Gastroesophageal sphincter (tissue), 4 donors: ENCODE data around the gene KIAA0825. TPM values are rescaled to one million over a fixed set of nuclear protein-coding genes. Genes with fewer than 3 reads are reported as not detected.

Source experiments
- ATAC-seq: fragments of 150-250 bp; one replicate; pipeline ENCODE4 v1.9.1; 2016; ENCODE audit warnings: mild to moderate bottlenecking, moderate library complexity
- H3K27ac ChIP-seq, 4 donors: fragments of 200-600 bp; sonication (generic) in 3 of 4; 1 replicate in 3 of 4; 2 replicates in 1 of 4; pipeline ENCODE4 v1.5.1; 2016 to 2019
- H3K27me3 ChIP-seq: fragments of 200-600 bp; sonication (generic); one replicate; pipeline ENCODE4 v1.5.1; 2019
- H3K36me3 ChIP-seq, 2 donors: fragments of 200-600 bp; sonication (generic); one replicate each; pipeline ENCODE4 v1.5.1; 2019; ENCODE audit warnings: control low read depth in 1 of 2
- H3K4me1 ChIP-seq, 3 donors: fragments of 200-600 bp; sonication (generic); 1 replicate in 2 of 3; 2 replicates in 1 of 3; pipeline ENCODE4 v1.5.1; 2016 to 2019; ENCODE audit warnings: control low read depth in 2 of 3
- H3K4me3 ChIP-seq, 2 donors: fragments of 200-600 bp; sonication (generic); one replicate each; pipeline ENCODE4 v1.5.1; 2019; ENCODE audit warnings: mild to moderate bottlenecking in 1 of 2, moderate library complexity in 1 of 2
- H3K9me3 ChIP-seq, 3 donors: fragments of 200-600 bp; sonication (generic); one replicate each; pipeline ENCODE4 v1.5.1; 2017 to 2019; ENCODE audit warnings: control low read depth in 2 of 3
- EP300 ChIP-seq: sonication (generic); formaldehyde crosslinking; IDR thresholded peaks from one replicate; pipeline ENCODE4 v1.6.1; 2017; ENCODE audit warnings: antibody characterized with exemption, mild to moderate bottlenecking
- POLR2A ChIP-seq, 2 donors: fragments of 450-650 bp; IDR thresholded peaks; one replicate each; pipeline ENCODE4 v1.6.1; 2017; ENCODE audit warnings: antibody characterized with exemption in 2 of 2, mild to moderate bottlenecking in 2 of 2, moderate library complexity in 1 of 2
- POLR2AphosphoS5 ChIP-seq: sonication (generic); formaldehyde crosslinking; IDR thresholded peaks from one replicate; pipeline ENCODE4 v1.6.1; 2017; ENCODE audit warnings: antibody characterized with exemption
- WGBS, 2 donors: methylation state at CpG; one replicate each; pipeline ENCODE4 v1.1.5; 2018; ENCODE audit warnings: low coverage in 1 of 2; 5-methylcytosine and 5-hydroxymethylcytosine counted together
- total RNA-seq, 4 donors: library from RNA; depleted of rRNA; stranded (reverse); fragments of >200 nt; gene quantifications; one replicate each; pipeline ENCODE4 v1.1.0, GENCODE V29; 2016
- TF ChIP-seq, protein P1 (sequence below), 4 experiments: fragments of 200-600 bp in 2 of 4; fragments of 450-650 bp in 2 of 4; sonication (generic) in 1 of 4; IDR thresholded peaks; one replicate each; pipeline ENCODE4 v1.5.1; 2017 to 2019; ENCODE audit warnings: antibody characterized with exemption in 4 of 4, mild to moderate bottlenecking in 2 of 4, moderate library complexity in 2 of 4

The KIAA0825 gene
- total RNA-seq, 4 donors from 2014 or later: 3.0 to 7.9 (median 4.8) TPM

DNA sequence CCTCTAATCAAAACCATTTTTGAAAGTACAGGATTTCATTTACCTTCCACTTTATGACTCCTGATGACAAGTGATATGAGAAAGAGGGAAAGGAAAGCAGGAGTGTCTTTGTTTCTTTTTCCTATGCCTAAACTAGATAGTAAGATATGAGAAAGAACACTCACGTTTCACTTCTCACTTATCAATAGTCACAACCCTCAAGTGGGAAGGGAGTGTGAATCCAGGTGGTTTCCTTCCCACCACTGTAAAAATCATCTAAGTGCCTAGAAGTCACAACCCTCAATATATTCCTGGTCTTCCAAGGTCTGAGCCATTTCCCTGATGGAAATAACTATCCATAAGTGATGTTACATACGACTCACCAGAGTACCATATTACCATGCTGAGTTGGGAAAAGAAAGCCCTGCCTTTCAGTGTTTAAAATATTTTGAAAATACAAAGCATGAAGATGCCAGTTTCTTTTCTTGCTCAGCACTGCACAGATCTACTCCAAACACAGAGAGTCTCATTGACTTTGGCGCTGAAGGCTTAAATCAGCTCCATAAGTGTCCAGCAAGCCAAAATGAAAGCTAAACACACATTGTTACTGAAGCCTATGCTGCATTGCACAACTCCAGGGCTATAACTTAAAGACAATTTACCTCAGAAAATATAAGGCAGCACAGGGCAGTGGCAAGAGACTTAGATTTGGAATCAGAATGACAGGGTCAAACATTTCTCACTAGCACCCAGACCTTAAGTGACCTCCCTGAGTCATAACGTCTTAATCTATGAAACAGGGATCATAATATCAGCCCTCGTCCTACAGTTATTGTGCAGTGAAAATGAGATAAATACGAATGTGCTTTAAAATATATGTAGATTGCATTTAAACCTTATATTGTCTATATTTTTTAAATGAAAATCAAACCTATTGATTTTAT lies 301.2 kb downstream of the KIAA0825 start:
- Histone ChIP-seq H3K36me3 (no peaks in the 10 kb centered on the region), H3K4me1 (no peaks in the 10 kb centered on the region), H3K27ac (no peak overlapping the region), H3K4me3 (no peak overlapping the region), H3K9me3 (no peaks in the 10 kb centered on the region), H3K27me3 (no peaks in the 10 kb centered on the region)
- WGBS, 2 donors: 71 to 74% methylated on average over 5 to 6 of the region's 6 CpGs
- ATAC-seq: no peak
- TF ChIP-seq EP300: no peak
- TF ChIP-seq POLR2AphosphoS5: no peak
- TF ChIP-seq POLR2A (IDR thresholded peaks at IDR 0.05): no peak
- TF ChIP-seq, protein P1, sequence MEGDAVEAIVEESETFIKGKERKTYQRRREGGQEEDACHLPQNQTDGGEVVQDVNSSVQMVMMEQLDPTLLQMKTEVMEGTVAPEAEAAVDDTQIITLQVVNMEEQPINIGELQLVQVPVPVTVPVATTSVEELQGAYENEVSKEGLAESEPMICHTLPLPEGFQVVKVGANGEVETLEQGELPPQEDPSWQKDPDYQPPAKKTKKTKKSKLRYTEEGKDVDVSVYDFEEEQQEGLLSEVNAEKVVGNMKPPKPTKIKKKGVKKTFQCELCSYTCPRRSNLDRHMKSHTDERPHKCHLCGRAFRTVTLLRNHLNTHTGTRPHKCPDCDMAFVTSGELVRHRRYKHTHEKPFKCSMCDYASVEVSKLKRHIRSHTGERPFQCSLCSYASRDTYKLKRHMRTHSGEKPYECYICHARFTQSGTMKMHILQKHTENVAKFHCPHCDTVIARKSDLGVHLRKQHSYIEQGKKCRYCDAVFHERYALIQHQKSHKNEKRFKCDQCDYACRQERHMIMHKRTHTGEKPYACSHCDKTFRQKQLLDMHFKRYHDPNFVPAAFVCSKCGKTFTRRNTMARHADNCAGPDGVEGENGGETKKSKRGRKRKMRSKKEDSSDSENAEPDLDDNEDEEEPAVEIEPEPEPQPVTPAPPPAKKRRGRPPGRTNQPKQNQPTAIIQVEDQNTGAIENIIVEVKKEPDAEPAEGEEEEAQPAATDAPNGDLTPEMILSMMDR (IDR thresholded peaks at IDR 0.05): no peak

DNA sequence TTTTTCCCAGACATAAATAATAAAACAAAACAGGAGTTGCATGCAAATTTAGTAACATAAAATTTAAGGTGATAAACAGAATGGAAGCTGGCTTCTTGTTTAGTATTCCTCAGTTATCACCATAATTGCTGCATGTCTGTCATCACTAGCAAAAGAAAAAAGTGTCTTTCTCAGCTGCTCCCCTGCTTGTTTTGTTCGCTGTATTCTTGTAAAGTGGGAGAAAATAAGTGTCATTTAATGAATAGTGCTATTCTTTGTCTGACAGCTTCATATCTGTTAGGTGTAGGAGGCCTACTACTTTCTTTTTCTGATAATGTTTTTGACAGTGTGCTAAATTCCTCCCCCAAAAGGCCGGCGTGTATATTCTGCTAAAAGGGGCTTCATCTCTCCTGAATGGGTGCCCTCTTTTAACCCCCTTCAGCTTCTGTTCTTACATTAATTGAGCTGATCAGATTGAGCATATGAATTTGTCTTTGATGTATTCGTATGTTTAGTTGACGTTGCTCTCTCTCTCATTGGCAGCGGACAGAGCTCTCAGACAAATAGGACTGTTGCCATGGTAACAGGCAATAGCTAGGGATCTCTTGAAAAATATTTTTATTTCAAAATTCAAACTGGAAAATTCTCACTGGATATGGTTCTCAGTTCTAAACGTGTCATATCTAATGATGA lies 303.8 kb downstream of the KIAA0825 start:
- Histone ChIP-seq H3K4me3 (no peak overlapping the region), H3K27me3 (no peaks in the 10 kb centered on the region), H3K4me1 (no peaks in the 10 kb centered on the region), H3K27ac (no peak overlapping the region), H3K36me3 (no peaks in the 10 kb centered on the region), H3K9me3 (no peaks in the 10 kb centered on the region)
- no peak for ATAC-seq
- WGBS, 2 donors: 52 to 70% methylated on average over 7 of the region's 7 CpGs
- TF ChIP-seq EP300 (no peak), POLR2A (IDR thresholded peaks at IDR 0.05) (no peak), POLR2AphosphoS5 (no peak)
- TF ChIP-seq, protein P1 (IDR thresholded peaks at IDR 0.05): no peak

DNA sequence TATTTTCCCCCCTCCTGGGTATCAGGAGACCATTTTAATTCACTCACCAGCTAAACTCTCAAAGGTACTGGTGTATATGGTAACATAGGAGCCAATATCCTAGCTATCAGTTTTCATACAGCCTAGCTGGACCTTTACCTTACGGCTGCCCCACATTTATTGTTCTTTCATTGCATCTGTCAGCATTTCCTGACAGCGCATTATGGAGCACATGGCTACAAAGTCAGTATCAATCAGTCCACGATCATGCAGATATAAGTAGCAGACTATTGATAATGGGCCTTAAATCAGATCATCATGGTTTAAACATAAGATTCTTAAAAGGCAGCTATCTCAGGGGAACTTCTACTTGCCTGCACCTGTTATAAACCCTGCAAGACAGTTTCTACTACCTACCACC lies 304.7 kb downstream of the KIAA0825 start:
- H3K36me3 ChIP-seq: no peaks in the 10 kb centered on the region
- no peak for ATAC-seq
- no peaks in the 10 kb centered on the region for H3K4me1 ChIP-seq
- TF ChIP-seq POLR2A (IDR thresholded peaks at IDR 0.05) (no peak), POLR2AphosphoS5 (no peak), EP300 (no peak)
- TF ChIP-seq, protein P1 (IDR thresholded peaks at IDR 0.05): no peak
- 80 to 86% methylated on average over 1 to 3 of the region's 3 CpGs for WGBS, 2 donors
- no peak overlapping the region for H3K27ac ChIP-seq
- no peaks in the 10 kb centered on the region for H3K9me3 ChIP-seq
- H3K4me3 ChIP-seq: no peak overlapping the region
- H3K27me3 ChIP-seq: no peaks in the 10 kb centered on the region

DNA sequence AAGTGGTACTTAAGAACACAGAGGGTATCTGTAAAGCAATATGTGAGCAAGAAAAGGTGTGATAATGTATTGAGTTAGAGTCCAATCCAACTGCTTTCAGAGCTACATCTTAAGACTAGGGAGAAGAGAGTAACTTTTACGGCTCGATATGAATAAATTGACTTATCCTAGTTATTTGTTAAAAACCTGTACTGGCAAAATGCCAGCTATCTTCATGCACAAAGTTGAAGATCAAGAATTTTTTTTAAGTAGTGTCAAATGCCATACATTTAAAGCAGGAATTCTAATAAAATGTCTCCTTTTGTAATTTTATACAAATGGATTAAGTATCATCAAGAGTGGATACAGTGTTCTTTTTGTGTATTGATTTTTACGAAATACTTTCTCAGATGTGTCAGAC lies 305.2 kb downstream of the KIAA0825 start:
- TF ChIP-seq POLR2AphosphoS5 (no peak), EP300 (no peak), POLR2A (IDR thresholded peaks at IDR 0.05) (no peak)
- TF ChIP-seq, protein P1 (IDR thresholded peaks at IDR 0.05): no peak

More for the DNA sequence above, 305.2 kb downstream of the KIAA0825 start:
- WGBS, 2 donors: 88 to 95% methylated on average over 3 of the region's 3 CpGs
- Histone ChIP-seq H3K9me3 (no peaks in the 10 kb centered on the region), H3K27me3 (no peaks in the 10 kb centered on the region), H3K4me3 (no peak overlapping the region), H3K36me3 (no peaks in the 10 kb centered on the region), H3K27ac (no peak overlapping the region), H3K4me1 (no peaks in the 10 kb centered on the region)
- no peak for ATAC-seq
